ENCODE data around the gene ARSB.
"Not testable (repeated sequence)": the region's sequence is repeated elsewhere in the genome, so short reads cannot be mapped to it uniquely, and the experiment has no call there.

ARSB gene

GRCh38 chr5:78997090-78997489 lies 12.0 kb upstream of the ARSB start:
- in situ Hi-C loops (cut with HindIII; ENCODE audit: low sequenced_read_pairs) = loop anchor here (5.0 kb wide), 1 partner anchor 45 kb away; no protein-coding TSS in a partner anchor

GRCh38 chr5:78995521-78996007 lies 10.5 kb upstream of the ARSB start:
- in situ Hi-C loops (cut with HindIII; ENCODE audit: low sequenced_read_pairs) = loop anchor here (5.0 kb wide), 1 partner anchor 43 kb away; no protein-coding TSS in a partner anchor

- in situ Hi-C loops (cut with HindIII; ENCODE audit: low sequenced_read_pairs) = no loop called here
Observed at GRCh38 chr5:78993165-78993564, 8.1 kb upstream of the ARSB start.

- in situ Hi-C loops (cut with HindIII; ENCODE audit: low sequenced_read_pairs) = no loop called here
Observed at GRCh38 chr5:78992146-78992545, 7.0 kb upstream of the ARSB start.

GRCh38 chr5:78989080-78989479 lies 4.0 kb upstream of the ARSB start:
- in situ Hi-C loops (cut with HindIII; ENCODE audit: low sequenced_read_pairs) = no loop called here

GRCh38 chr5:78985725-78986223 lies 664 bp upstream of the ARSB start:
- in situ Hi-C loops (cut with HindIII; ENCODE audit: low sequenced_read_pairs) = no loop called here

GRCh38 chr5:78984439-78985115 lies 533 bp downstream of the ARSB start:
- in situ Hi-C loops (cut with HindIII; ENCODE audit: low sequenced_read_pairs) = no loop called here

GRCh38 chr5:78983601-78984438 lies 1.3 kb downstream of the ARSB start:
- in situ Hi-C loops (cut with HindIII; ENCODE audit: low sequenced_read_pairs) = no loop called here

GRCh38 chr5:78983194-78983593 lies 1.9 kb downstream of the ARSB start:
- in situ Hi-C loops (cut with HindIII; ENCODE audit: low sequenced_read_pairs) = not testable (repeated sequence)

GRCh38 chr5:78979909-78980308 lies 5.2 kb downstream of the ARSB start:
- in situ Hi-C loops (cut with HindIII; ENCODE audit: low sequenced_read_pairs) = no loop called here

- in situ Hi-C loops (cut with HindIII; ENCODE audit: low sequenced_read_pairs) = no loop called here
Observed at GRCh38 chr5:78979117-78979742, 5.9 kb downstream of the ARSB start.

GRCh38 chr5:78975035-78975434 lies 10.1 kb downstream of the ARSB start:
- in situ Hi-C loops (cut with HindIII; ENCODE audit: low sequenced_read_pairs) = no loop called here

GRCh38 chr5:78974601-78975000 lies 10.5 kb downstream of the ARSB start:
- in situ Hi-C loops (cut with HindIII; ENCODE audit: low sequenced_read_pairs) = loop anchor here (5.0 kb wide), 1 partner anchor 57 kb away; no protein-coding TSS in a partner anchor

GRCh38 chr5:78974011-78974410 lies 11.1 kb downstream of the ARSB start:
- in situ Hi-C loops (cut with HindIII; ENCODE audit: low sequenced_read_pairs) = loop anchor here (5.0 kb wide), 1 partner anchor 57 kb away; no protein-coding TSS in a partner anchor

- in situ Hi-C loops (cut with HindIII; ENCODE audit: low sequenced_read_pairs) = loop anchor here (5.0 kb wide), 1 partner anchor 56 kb away; no protein-coding TSS in a partner anchor
Observed at GRCh38 chr5:78972654-78973428, 12.3 kb downstream of the ARSB start.

- in situ Hi-C loops (cut with HindIII; ENCODE audit: low sequenced_read_pairs) = loop anchor here (5.0 kb wide), 1 partner anchor 55 kb away; no protein-coding TSS in a partner anchor
Observed at GRCh38 chr5:78971998-78972397, 13.1 kb downstream of the ARSB start.

- in situ Hi-C loops (cut with HindIII; ENCODE audit: low sequenced_read_pairs) = no loop called here
Observed at GRCh38 chr5:78968781-78969180, 16.3 kb downstream of the ARSB start.

GRCh38 chr5:78964889-78965288 lies 20.2 kb downstream of the ARSB start:
- in situ Hi-C loops (cut with HindIII; ENCODE audit: low sequenced_read_pairs) = loop anchor here (5.0 kb wide), 1 partner anchor 88 kb away; no protein-coding TSS in a partner anchor

GRCh38 chr5:78961743-78962142 lies 23.4 kb downstream of the ARSB start:
- in situ Hi-C loops (cut with HindIII; ENCODE audit: low sequenced_read_pairs) = loop anchor here (5.0 kb wide), 1 partner anchor 84 kb away; no protein-coding TSS in a partner anchor

- in situ Hi-C loops (cut with HindIII; ENCODE audit: low sequenced_read_pairs) = loop anchor here (5.0 kb wide), 1 partner anchor 82 kb away; no protein-coding TSS in a partner anchor
Observed at GRCh38 chr5:78959767-78960166, 25.3 kb downstream of the ARSB start.
